NB4 (cell line): ENCODE results near the gene LAMC2.

ENCODE experiments used
- DNase-seq: peaks from one replicate; pipeline ENCODE4 v3.0.0; 2010; ENCODE audit warnings: low read depth
- H3K4me3 ChIP-seq: one replicate; pipeline ENCODE4 v1.5.1; 2011; ENCODE audit warnings: mild to moderate bottlenecking, low read depth, low read length, moderate library complexity
- CTCF ChIP-seq: IDR thresholded peaks from one replicate; pipeline ENCODE4 v1.5.1; 2012; ENCODE audit warnings: low read depth, low read length
- MYC ChIP-seq: IDR thresholded peaks from 2 replicates; pipeline ENCODE4 v1.6.1; 2011; ENCODE audit warnings: low read depth, low read length
- POLR2A ChIP-seq: IDR thresholded peaks from 2 replicates; pipeline ENCODE4 v1.6.1; 2011; ENCODE audit warnings: mild to moderate bottlenecking; ENCODE audit not compliant: insufficient read length; ENCODE audit errors: extremely low read depth
- TF ChIP-seq, protein P1 (sequence below): IDR thresholded peaks from 2 replicates; pipeline ENCODE4 v1.6.1; 2011; ENCODE audit warnings: low read depth, low read length

LAMC2 gene

GRCh38 chr1:183164340-183164739 lies 21.7 kb upstream of the LAMC2 start:
- no peak overlapping the region for H3K4me3 ChIP-seq
- no peak for DNase-seq
- no peak for TF ChIP-seq CTCF
- TF ChIP-seq MYC = no peak
- TF ChIP-seq, protein P1, sequence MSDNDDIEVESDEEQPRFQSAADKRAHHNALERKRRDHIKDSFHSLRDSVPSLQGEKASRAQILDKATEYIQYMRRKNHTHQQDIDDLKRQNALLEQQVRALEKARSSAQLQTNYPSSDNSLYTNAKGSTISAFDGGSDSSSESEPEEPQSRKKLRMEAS = no peak
- no peak for TF ChIP-seq POLR2A

DNA sequence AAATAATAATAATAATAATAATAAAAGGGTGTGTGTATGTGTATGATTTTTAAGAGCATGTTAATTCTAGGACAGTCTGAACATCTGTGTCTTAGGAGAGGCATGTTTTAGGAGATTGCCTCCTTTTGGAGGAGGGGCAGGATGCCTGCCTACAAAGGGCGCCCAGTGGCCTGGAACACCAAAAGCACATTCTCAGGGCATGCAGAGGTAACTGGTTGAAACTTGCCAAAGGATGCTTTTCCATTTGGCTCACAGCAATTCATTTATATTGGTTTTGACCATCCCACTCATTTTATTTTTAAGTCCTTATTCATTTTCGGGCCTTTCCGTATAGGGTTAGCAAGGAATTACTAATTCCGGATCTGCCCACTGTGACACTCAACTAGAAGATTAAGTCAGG lies 21.1 kb upstream of the LAMC2 start:
- TF ChIP-seq MYC (no peak), CTCF (no peak), POLR2A (no peak)
- TF ChIP-seq, protein P1 = no peak
- DNase-seq = no peak
- no peak overlapping the region for H3K4me3 ChIP-seq

DNA sequence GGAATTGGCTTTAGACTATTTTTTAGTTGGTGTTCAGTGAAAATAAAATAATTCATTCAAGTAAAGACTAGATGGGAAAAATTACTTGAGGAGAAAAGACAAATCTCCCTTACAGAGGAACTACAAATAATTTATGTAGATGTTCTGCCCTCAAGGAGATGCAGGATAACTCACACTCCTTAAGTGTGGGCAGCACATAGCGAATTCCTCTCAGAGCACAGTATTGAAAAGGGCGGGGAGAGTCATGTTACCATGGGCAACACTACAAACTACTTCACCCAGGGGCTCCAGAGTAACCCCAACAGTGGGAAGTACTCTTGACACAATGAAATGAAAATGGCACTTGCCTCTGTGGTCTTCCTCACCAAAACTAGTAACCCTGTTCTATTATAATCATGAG lies 20.6 kb upstream of the LAMC2 start:
- no peak for DNase-seq
- TF ChIP-seq CTCF = no peak
- no peak for TF ChIP-seq POLR2A
- TF ChIP-seq, protein P1 = no peak
- no peak for TF ChIP-seq MYC
- H3K4me3 ChIP-seq = no peak overlapping the region

DNA sequence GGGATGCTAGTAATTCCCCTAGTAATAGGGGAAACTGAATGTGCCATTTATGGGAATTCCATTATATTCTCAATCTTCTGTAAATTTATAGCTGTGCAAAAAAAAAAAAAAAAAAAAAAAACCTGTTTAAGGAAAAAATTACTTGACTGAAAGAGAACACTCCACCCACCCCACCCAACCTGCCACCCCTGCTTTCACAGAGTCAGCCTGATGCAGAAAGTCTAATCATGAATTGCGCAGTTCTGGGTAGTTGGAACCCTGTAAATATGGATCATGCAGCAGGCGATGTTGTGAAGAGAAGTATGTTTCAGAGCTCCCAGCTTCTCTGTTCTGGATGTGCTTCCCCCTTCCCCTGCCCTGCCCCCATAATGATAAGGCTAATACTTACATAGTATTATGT lies 19.6 kb upstream of the LAMC2 start:
- DNase-seq = no peak
- TF ChIP-seq, protein P1 = no peak
- TF ChIP-seq CTCF = no peak
- TF ChIP-seq MYC = no peak
- TF ChIP-seq POLR2A = no peak
- H3K4me3 ChIP-seq = no peak overlapping the region

GRCh38 chr1:183167676-183168075 lies 18.4 kb upstream of the LAMC2 start:
- no peak for DNase-seq
- no peak overlapping the region for H3K4me3 ChIP-seq
- TF ChIP-seq CTCF (no peak), POLR2A (no peak), MYC (no peak)
- TF ChIP-seq, protein P1 = no peak

DNA sequence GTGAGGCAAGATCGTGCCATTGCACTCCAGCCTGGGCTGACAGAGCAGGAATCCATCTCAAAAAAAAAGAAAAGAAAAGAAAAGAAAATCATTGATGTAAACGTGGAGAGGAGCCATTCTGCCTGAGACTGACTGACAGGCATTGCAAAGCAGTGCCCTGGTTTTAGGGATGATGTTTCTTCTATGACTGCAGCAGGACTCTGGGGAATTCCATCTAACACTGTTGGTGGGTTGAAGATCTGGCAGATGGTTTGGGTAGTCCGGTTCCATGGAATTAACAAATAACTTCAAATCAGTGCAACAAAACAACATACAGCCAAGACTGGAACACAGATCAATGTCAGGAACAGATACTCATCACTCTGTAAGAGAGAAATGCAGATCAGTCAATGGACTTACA lies 17.8 kb upstream of the LAMC2 start:
- TF ChIP-seq POLR2A (no peak), MYC (no peak), CTCF (no peak)
- TF ChIP-seq, protein P1 = no peak
- no peak overlapping the region for H3K4me3 ChIP-seq
- no peak for DNase-seq
